Hindlimb muscle (tissue), 1 donor: ENCODE results near the gene PITPNC1. TPM values are rescaled to one million over a fixed set of nuclear protein-coding genes. Genes with fewer than 3 reads are reported as not detected.
"Not testable (repeated sequence)": the region's sequence is repeated elsewhere in the genome, so short reads cannot be mapped to it uniquely, and the experiment has no call there.

Experiments
- DNase-seq: peaks from one replicate; pipeline ENCODE4 v3.0.0-alpha.2; 2013
- polyA plus RNA-seq: library from polyadenylated mRNA; unstranded; fragments of 120-200 nt; gene quantifications from one replicate; pipeline ENCODE4 v1.2.1, GENCODE V29; 2013; ENCODE audit not compliant: insufficient read length

Gene PITPNC1
- polyA plus RNA-seq, 1 donor = 8.8 TPM

GRCh38 chr17:67629971-67630320 is 252.9 kb downstream of the PITPNC1 start:
- DNase-seq = no peak

- DNase-seq = not testable (repeated sequence)
These were observed 253.8 kb downstream of the PITPNC1 start for GRCh38 chr17:67630836-67631235.

- no peak for DNase-seq
These were observed 255.1 kb downstream of the PITPNC1 start for GRCh38 chr17:67632141-67632540.

GRCh38 chr17:67633751-67634211 is 256.7 kb downstream of the PITPNC1 start:
- DNase-seq = no peak

- DNase-seq = no peak
These were observed 258.6 kb downstream of the PITPNC1 start for GRCh38 chr17:67635681-67636080.

- no peak for DNase-seq
These were observed 259.2 kb downstream of the PITPNC1 start for GRCh38 chr17:67636312-67636711.

GRCh38 chr17:67636834-67637520 is 259.9 kb downstream of the PITPNC1 start:
- no peak for DNase-seq

- no peak for DNase-seq
These were observed 261.0 kb downstream of the PITPNC1 start for GRCh38 chr17:67637901-67638641.

GRCh38 chr17:67638871-67639270 is 261.8 kb downstream of the PITPNC1 start:
- no peak for DNase-seq

- no peak for DNase-seq
These were observed 262.5 kb downstream of the PITPNC1 start for GRCh38 chr17:67639555-67639954.

- peak; percentile 69 for DNase-seq
These were observed 262.9 kb downstream of the PITPNC1 start for GRCh38 chr17:67639979-67640378.

GRCh38 chr17:67642488-67642887 is 265.4 kb downstream of the PITPNC1 start:
- DNase-seq = no peak

GRCh38 chr17:67644061-67644460 is 267.0 kb downstream of the PITPNC1 start:
- DNase-seq = no peak

- DNase-seq = not testable (repeated sequence)
These were observed 268.1 kb downstream of the PITPNC1 start for GRCh38 chr17:67645195-67645594.

GRCh38 chr17:67646472-67646871 is 269.4 kb downstream of the PITPNC1 start:
- DNase-seq = no peak

- DNase-seq = no peak
These were observed 270.4 kb downstream of the PITPNC1 start for GRCh38 chr17:67647482-67647881.

GRCh38 chr17:67648032-67648905 is 271.2 kb downstream of the PITPNC1 start:
- no peak for DNase-seq

- not testable (repeated sequence) for DNase-seq
These were observed 271.8 kb downstream of the PITPNC1 start for GRCh38 chr17:67648906-67649295.

GRCh38 chr17:67649891-67650290 is 272.8 kb downstream of the PITPNC1 start:
- no peak for DNase-seq

- DNase-seq = not testable (repeated sequence)
These were observed 274.1 kb downstream of the PITPNC1 start for GRCh38 chr17:67651218-67651579.

GRCh38 chr17:67652433-67652832 is 275.4 kb downstream of the PITPNC1 start:
- DNase-seq = no peak

- DNase-seq = no peak
These were observed 278.5 kb downstream of the PITPNC1 start for GRCh38 chr17:67655478-67656148.
